BE2C (cell line): ENCODE measurements around the gene SUMO2.
A peak's percentile ranks its signal among the peaks of the same experiment; 100 is the strongest.
"Not testable (repeated sequence)": the region's sequence is repeated elsewhere in the genome, so short reads cannot be mapped to it uniquely, and the experiment has no call there.

ENCODE experiments used
- DNase-seq: peaks from one replicate; pipeline ENCODE4 v3.0.0-alpha.2; 2020
- H3K27me3 ChIP-seq: fragments of 250-450 bp; sonication (Bioruptor Pico); 2 replicates; pipeline ENCODE4 v1.5.1; 2020; ENCODE audit warnings: mild to moderate bottlenecking
- H3K36me3 ChIP-seq: fragments of 250-450 bp; sonication (Bioruptor Pico); 2 replicates; pipeline ENCODE4 v1.5.1; 2020; ENCODE audit warnings: mild to moderate bottlenecking
- H3K4me1 ChIP-seq: fragments of 250-450 bp; sonication (Bioruptor Pico); 2 replicates; pipeline ENCODE4 v1.5.1; 2020
- H3K4me3 ChIP-seq: 2 replicates; pipeline ENCODE4 v1.5.1; 2011; ENCODE audit warnings: low read depth, low read length
- H3K9me3 ChIP-seq: fragments of 250-450 bp; sonication (Bioruptor Pico); 2 replicates; pipeline ENCODE4 v1.5.1; 2020
- CTCF ChIP-seq: IDR thresholded peaks from 2 replicates; pipeline ENCODE4 v1.5.1; 2012; ENCODE audit warnings: mild to moderate bottlenecking, low read depth, low read length

Gene SUMO2

DNA sequence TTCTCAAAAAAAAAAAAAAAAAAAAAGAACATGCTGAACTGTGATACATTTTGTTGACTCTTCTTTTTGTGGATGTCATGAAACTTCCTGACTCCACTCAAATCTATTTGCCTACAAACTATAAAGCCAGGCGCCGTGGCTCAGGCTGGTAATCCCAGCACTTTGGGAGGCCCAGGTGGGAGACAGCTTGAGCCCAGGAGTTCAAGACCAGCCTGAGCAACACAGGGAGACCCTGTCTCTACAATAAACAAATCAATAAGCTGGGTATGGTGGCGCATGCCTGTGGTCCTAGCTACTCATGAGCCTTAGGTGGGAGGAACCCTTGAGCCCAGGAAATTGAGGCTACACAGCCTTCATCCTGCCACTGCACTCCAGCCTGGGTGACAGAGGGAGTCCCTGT, 49.8 kb downstream of the SUMO2 start:
- H3K4me3 ChIP-seq, result no peak overlapping the region
- no peak for TF ChIP-seq CTCF
- H3K36me3 ChIP-seq, result peaks cover 41% of the 10 kb centered on the region
- DNase-seq, result no peak
- H3K27me3 ChIP-seq, result no peaks in the 10 kb centered on the region
- H3K9me3 ChIP-seq, result no peaks in the 10 kb centered on the region
- no peaks in the 10 kb centered on the region for H3K4me1 ChIP-seq

DNA sequence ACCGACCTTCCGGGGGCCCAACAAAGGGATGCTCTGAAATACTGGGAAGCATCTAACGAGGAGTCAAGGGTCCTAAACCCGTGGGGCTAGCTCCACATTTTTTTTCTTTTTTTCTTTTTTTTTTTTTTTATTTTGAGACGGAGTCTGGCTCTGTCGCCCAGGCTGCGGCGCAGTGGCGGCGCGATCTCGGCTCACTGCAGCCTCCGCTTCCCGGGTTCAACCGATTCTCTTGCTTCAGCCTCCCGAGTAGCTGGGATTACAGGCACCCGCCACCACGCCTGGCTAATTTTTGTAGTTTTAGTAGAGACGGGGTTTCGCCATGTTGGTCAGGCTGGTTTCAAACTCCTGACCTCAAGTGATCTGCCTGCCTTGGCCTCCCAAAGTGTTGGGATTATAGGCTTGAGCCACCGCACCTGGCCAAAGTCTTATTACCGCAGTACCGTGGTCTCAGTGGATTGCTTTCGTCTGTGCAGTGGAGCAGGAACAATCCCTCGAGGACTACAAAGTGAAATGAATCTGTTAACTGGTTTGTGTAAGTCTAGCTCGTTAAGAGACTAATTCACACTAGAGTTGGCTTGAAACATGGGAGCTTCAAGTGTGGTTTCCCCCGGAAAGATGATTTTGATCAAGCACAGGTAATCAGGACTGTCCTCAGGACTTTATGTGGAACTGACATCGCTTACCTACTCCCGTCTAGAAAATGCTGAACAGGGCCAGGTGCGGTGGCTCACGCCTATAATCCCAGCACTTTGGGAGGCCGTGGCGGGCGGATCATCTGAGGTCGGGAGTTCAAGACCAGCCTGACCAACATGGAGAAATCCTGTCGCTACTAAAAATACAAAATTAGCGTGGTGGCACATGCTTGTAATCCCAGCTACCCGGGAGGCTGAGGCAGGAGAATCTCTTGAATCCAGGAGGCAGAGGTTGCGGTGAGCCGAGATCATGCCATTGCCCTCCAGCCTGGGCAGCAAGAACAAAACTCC, 50.5 kb downstream of the SUMO2 start:
- not testable (repeated sequence) for H3K27me3 ChIP-seq, DNase-seq, H3K9me3 ChIP-seq, H3K4me1 ChIP-seq
- peaks cover 37% of the 10 kb centered on the region for H3K36me3 ChIP-seq
- H3K4me3 ChIP-seq, result peak overlapping the region; percentile 91

- no peaks in the 10 kb centered on the region for H3K9me3 ChIP-seq
- H3K4me1 ChIP-seq, result no peaks in the 10 kb centered on the region
- peak; percentile 91 for DNase-seq
- peaks cover 30% of the 10 kb centered on the region for H3K36me3 ChIP-seq
- H3K27me3 ChIP-seq, result no peaks in the 10 kb centered on the region
- peak within 1 kb of the TSS; percentile 91 for H3K4me3 ChIP-seq
- TF ChIP-seq CTCF, result peak; percentile 68
Observed at GRCh38 chr17:75131278-75132017, 51.3 kb downstream of the SUMO2 start, which contains the start of gene NT5C. NT5C (minus strand) TSS chr17:75131742; CDS start chr17:75131707, 35 bp downstream.

- Histone ChIP-seq H3K9me3 (no peaks in the 10 kb centered on the region), H3K4me1 (no peaks in the 10 kb centered on the region), H3K4me3 (peak overlapping the region; percentile 91), H3K36me3 (peaks cover 27% of the 10 kb centered on the region), H3K27me3 (no peaks in the 10 kb centered on the region)
- DNase-seq, result peak; percentile 78
- TF ChIP-seq CTCF, result peak; percentile 78
Observed at GRCh38 chr17:75130632-75131277, 52.0 kb downstream of the SUMO2 start.

DNA sequence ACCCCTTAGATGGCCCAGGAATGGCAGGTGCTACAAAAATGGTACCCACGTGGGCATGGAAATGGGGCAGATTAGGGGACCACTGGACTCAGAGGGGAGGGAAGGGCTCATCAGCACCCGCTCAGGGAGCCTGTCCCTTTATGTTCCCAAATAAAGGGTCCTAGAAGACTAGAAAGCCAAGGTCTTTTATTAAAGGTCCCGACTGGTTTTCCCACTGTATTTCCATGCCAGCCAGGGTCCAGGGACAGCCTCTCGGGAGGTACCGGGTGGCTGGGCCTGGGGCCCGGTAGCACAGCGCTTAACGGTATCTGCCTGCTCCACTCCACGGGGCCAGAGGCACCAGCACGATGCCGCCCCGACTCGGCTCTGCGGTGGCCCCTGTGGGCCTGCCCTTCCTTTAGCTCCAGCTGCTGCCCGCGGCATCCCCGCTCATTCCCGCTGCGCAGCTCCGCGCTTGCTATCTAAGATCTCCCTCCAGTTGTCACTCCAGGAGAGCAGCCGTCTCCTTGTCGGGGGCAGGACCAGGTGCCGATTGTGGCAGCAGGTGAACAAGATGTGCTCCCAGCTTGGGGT, 52.6 kb downstream of the SUMO2 start:
- Histone ChIP-seq H3K4me1 (peaks cover under 1% of the 10 kb centered on the region), H3K36me3 (peaks cover 22% of the 10 kb centered on the region), H3K9me3 (no peaks in the 10 kb centered on the region), H3K27me3 (no peaks in the 10 kb centered on the region), H3K4me3 (peak overlapping the region; percentile 91)
- DNase-seq, result peak; percentile 29
- no peak for TF ChIP-seq CTCF

- Histone ChIP-seq H3K36me3 (peaks cover 17% of the 10 kb centered on the region), H3K27me3 (no peaks in the 10 kb centered on the region), H3K4me1 (peaks cover 6% of the 10 kb centered on the region), H3K9me3 (no peaks in the 10 kb centered on the region), H3K4me3 (no peak overlapping the region)
- no peak for TF ChIP-seq CTCF
- no peak for DNase-seq
Observed at GRCh38 chr17:75129576-75129975, 53.2 kb downstream of the SUMO2 start.
